GM21717 (cell line): ENCODE data around the gene CEACAM1.
"Not testable (repeated sequence)": the region's sequence is repeated elsewhere in the genome, so short reads cannot be mapped to it uniquely, and the experiment has no call there.

ENCODE experiments used
- ATAC-seq: cut with Tn5 transposase; IDR thresholded peaks from one replicate; pipeline ENCODE4 v1.9.1; 2021; ENCODE audit warnings: mild to moderate bottlenecking, moderate library complexity; ENCODE audit not compliant: unreplicated experiment

Gene CEACAM1

DNA sequence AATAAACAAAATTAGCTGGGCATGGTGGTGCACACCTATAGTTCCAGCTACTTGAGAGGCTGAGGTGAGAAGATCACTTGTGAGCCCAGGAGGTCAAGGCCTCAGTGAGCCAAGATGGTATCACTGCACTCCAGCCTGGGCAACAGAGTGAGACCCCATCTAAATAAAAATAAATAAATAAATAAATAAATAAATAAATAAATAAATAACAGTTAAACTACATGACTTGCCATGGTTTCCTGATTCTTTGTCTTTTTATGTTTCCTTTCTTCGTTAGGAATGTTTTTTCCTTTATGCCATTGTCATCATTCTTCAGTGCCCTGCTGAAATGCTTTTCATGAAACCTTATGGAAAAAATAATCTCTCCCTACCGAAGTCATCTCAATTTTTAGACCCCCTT, 50.3 kb downstream of the CEACAM1 start:
- ATAC-seq, result no peak

DNA sequence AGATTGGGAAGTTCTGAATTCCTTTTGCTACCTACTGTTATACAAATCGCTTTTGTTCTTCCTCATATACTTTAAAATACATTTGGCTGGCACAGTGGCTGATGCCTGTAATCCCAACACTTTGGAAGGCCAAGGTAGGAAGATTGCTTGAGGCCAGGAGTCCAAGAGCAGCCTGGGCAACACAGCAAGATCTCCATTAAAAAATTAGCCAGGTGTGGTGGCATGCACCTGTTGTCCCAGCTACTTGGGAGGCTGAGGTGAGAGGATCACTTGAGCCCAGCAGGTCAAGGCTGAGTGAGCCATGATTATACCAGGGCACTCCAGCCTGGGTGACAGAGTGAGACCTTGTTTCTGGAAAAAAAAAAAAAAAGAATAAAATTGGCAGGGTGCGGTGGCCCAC, 51.2 kb downstream of the CEACAM1 start:
- ATAC-seq, result no peak

DNA sequence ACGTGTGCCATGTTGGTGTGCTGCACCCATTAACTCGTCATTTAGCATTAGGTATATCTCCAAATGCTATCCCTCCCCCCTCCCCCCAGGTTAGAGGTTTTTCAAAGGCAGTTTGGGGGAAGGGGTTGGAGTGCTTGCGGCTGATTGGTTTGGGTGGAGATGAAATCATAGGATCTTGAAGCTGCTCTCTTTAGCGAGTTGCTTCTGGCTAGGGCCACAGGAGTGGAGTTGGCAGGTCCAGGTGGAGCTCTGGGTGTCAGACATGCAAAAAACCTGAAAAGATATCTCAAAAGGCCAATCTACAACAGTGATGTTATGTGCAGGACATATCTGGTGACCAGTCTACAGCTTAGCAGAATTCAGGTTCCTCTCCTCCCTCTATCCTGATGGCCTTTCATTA, 52.9 kb downstream of the CEACAM1 start:
- ATAC-seq, result no peak

DNA sequence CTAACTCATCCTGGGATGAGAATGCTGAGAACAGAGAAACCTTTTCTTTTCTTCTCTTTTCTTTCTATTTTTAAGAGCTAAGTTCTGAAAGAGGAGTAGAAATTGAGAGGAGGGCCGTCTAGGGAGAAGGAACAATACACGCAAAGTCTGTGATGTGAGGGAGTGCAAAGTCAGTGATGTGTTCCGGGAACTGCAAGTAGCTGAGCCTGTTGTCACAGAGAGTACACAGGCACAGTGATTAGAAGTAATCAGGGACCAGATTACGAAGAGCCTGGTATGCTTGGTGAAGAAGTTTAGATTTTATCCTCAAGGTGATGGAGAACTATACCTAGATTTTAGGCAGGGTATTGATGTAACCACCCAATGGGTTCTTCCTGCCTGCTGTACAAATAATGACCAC, 53.5 kb downstream of the CEACAM1 start:
- no peak for ATAC-seq

DNA sequence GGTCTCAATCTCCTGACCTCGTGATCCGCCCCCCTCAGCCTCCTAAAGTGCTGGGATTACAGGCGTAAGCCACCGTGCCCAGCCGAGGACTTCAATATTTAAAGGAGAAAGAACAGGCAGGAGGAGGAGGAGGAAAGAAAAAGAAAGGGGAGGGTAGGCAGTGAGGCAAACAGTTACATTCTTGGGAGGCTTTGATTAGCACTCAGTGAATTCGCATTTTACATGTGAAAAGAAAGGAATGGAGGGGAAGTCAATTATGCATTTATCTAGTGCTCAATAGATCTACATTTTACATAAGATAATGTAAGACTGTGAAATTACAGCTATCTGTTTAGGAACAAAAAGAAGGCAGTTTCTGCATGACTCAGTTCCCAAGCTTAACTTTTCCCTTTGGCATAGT, 54.6 kb downstream of the CEACAM1 start:
- no peak for ATAC-seq

DNA sequence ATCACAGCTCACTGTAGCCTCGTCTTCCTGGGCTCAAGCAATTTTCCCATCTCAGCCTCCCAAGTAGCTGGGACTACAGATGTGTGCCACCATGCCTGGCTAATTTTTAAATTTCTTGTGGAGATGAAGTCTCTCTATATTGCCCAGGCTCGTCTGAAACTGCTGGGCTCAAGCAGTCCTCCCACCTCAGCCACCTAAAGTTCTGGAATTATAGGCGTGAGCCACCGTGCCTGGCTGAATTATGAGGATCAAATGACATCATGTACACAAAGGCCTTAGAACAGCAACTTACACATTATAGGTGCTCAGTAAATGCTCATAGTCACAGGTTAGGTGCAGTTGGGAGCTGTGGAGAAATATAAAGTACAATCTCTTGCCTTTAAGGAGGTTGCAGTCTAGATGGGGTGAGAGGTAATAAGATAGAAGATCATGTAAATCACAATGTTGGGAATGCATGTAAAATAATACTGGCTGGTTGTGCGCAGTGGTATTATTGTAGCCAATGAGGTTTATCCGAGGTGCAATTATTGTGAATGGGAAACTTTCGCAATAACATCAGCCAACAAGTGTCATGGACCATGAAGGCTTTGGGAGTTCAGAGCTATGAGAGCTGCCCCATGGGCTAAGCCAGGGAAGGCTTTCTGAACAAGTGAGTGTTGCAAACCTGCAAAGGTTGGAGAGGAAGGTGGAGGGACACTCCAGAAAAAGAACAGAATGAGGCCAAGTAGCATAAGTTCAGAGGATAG, 55.7 kb downstream of the CEACAM1 start:
- no peak for ATAC-seq

DNA sequence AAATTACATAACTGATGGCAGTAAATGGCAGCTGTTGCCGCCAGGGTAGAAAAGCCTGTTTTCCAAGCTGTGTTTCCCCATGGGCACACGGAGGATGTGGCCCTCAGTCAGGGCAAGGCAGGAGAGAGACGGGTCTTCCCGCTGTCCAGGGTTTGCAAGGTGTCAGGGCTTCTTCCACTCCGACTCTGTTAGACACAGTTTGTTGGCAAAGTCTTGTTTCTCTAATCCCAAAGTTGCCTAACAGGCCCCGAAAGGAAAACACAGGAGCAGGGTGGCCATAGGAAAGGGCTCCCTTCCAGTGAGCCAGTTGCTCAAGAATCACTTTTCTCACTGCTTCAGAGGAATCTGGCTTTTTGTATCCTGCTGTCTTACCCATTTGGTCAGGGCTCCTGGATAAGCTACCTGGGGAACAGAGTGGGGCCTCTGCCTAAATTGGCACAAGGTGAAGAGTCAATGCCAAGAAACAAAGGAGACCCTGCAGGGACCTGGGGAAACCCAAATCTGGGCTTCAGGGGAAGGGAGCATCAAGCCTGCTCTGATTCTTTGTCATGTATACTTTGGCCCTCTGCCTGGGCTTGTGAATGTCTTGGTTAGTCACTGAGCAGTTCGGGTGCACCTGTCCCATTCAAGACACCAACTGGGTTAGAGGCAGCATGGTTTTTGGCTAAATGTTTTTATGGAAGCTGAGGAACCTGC, 56.6 kb downstream of the CEACAM1 start:
- ATAC-seq, result no peak

DNA sequence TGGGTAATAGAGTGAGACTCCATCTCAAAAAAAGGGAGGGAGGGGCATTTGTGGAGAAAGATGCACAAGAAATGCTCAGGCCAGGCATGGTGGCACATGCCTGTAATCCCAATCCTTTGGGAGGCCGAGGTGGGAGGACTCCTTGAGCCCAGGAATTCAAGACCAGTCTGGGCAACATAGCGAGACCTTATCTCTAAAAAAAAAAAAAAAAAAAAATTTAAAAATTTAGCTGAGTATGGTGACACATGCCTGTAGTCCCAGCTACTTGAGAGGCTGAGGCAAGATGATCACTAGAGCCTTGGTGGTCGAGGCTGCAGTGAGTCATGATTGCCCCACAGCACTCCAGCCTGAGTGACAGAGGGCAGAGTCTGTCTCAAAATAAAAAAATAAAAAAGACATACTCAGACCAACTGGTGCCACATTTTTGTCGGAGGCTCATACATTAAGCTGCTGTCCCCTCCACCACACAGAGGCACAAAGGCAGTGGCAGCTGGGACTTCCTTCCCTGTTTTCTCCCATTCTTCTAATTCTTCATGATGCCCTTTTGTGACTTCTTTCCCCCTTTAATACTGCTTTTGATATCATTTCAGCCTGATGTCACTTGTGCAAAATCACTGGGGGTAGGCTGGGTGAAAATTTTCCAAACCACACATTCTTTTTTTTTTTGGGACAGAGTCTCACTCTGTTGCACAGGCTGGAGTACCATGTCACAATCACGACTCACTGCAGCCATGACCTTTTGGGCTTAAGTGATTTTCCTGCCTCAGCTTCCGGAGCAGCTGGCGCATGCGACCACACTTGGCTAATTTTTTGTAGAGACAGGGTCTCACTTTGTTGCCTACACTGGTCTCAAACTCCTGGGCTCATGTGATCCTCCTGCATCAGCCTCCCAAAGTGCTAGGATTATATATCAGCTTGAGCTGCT, 58.7 kb downstream of the CEACAM1 start:
- ATAC-seq, result no peak

DNA sequence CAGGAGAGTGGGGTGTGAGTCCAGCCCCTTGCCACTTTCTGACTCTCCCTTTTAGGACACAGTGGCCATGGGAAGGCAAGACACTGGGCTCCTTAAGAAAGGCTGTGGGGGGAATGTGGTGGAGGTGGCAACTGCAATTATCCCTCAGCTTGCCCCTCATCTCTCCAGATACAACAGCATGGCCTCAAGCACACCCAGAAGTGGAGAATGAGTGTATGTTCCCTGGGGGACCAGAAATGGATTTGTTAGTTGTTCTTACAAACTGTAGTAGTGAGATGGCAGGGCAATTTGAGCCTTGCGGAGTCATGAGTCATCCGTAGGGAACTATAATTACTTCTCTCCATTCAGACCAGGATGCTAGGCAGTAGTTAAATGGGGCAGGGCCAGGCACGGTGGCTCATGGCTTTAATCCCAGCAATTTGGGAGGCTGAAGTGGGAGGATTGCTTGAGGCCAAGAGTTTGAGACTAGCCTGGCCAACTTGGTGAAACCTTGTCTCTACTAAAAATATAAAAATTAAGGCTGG, 59.9 kb downstream of the CEACAM1 start:
- no peak for ATAC-seq

DNA sequence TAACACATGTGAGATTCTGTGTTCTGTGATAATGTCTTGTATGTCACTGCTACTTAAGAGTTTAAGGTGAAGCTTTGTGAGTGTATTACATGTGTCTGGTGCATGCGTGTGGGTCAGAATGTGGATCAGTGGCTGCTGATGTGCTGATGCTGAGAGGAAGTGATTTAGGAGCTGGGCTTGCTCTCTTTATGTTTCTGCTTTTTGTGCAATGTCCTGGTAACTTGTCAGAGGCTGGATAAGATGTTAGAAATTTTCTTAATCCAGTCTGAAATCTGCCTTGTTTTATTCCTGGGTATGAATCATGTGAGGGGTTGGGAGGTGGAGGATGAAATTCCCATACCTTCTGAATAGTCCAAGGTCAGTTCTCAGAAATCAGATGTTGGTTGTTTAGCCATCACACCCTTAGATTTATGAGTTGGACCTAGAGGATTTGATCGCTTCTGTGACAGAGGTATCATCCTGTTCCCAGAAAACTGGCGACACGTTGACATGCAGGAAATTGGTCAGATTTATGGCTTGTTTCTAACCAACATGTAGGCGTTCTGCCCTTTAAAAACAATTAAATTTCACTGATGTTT, 61.0 kb downstream of the CEACAM1 start:
- ATAC-seq, result no peak

DNA sequence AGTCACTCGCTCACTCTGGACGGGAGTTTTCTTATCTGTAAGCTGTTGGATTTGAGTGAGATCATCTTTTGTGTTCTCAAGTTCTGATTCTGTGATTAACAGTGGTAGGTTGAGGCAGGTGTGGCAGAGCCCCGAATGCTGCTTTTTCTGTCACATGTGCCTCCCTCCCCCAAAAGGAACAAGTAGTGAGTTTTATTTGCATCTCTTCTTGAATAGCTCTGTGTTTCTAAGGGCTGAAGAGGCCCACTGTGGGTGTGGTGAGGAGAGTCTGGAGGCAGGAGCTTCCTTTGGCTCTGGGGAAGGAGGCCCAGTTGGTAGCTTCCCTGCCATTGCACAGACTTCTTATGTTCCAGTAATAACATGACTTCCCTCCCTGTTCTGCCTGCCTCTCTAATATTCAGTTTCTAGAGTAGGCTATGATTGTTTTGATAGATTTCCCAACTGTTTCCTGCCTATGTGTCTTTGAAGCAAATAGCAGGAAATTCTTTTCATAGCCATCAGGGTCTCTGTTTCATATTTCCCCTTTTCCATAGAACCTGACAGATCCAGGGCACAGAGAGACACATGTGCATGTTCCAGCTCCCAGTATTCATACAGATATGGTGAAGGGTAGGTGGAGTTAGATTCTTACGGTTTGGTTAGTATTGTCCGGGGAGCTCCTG, 61.6 kb downstream of the CEACAM1 start:
- no peak for ATAC-seq

DNA sequence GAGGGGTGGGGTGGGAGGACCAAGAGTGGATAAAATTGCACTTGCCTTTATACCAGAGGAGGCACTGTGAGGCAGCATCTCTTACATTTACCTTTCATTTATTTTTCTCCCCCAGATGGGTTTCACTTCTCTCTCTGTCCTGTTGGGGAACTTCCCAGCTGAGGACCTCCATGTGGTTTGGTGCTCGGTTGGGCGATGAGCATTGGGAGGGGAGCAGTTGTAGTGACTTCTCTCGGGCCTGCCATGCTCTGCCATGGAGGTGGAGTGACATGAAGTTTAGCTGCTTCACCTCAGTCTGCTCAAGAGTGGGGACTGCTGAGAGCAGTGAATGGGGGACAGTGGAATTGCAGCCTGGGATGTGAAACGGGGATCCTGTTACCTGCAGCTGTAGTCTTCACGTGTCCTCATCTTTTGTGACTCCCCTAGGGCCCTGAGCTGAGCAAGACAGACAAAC, 62.4 kb downstream of the CEACAM1 start:
- ATAC-seq, result peak; percentile 73

DNA sequence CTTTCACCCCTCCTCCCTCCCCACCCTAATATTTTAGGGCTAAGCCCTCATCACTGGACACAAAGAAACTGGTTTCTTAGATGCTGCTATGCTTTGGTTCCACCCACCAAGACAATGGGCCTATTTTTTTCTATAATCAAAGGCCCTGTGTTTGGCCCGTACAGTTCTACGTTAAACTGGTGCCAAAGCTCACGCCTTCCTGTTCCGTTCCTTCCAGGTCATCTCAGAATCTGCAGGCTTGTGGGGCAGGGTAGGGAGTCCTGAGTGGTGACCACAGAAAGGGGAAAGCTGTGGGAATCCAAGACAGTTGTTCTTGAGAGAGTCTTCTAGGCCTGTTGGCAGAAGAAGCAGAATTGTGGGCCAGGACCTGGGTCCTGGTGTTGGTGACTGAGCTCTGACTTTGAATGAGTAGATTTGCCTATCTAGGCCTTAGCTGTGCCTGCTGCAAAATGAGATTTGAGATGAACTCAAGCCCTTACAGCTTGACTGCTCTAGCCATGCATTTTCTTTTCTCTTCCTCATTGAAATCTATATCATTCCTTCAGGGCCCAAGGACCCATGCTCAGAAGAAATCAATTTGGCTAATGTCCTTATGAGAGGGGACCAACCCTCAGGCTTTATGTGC, 66.5 kb downstream of the CEACAM1 start:
- no peak for ATAC-seq

DNA sequence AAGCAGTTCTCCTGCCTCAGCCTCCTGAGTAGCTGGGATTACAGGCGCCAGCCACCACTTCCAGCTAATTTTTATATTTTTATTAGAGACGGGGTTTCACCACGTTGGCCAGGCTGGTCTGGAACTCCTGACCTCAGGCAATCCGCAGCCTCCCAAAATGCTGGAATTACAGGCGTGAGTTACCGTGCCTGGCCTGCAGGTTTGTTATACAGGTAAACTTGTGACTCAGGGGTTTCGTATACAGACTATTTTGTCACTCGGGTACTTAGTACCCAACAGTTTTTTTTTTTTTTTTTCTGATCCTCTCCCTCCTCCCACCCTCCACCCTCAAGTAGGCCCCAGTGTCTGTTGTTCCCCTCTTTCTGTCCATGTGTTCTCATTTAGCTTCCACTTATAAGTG, 67.0 kb downstream of the CEACAM1 start:
- not testable (repeated sequence) for ATAC-seq

DNA sequence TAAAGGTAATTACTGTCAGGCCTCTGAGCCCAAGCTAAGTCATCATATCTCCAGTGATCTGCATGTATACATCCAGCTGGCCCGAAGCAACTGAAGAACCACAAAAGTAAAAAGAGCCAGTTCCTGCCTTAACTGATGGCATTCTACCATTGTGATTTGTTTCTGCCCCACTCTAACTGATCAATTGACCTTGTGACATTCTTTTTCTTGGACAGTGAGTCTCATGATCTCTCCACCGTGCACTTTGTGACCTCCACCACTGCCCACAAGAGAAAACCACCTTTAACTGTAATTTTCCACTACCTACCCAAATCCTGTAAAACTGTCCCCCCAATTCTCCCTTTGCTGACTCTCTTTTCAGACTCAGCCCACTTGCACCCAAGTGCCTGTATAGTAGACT, 68.4 kb downstream of the CEACAM1 start:
- ATAC-seq, result no peak
